ENCODE results near the gene NPAS1. TPM values are rescaled to one million over a fixed set of nuclear protein-coding genes. Genes with fewer than 3 reads are reported as not detected.

NPAS1 gene
- total RNA-seq, 2 experiments from 2014 or later, result 3.4 to 8.4 TPM

DNA sequence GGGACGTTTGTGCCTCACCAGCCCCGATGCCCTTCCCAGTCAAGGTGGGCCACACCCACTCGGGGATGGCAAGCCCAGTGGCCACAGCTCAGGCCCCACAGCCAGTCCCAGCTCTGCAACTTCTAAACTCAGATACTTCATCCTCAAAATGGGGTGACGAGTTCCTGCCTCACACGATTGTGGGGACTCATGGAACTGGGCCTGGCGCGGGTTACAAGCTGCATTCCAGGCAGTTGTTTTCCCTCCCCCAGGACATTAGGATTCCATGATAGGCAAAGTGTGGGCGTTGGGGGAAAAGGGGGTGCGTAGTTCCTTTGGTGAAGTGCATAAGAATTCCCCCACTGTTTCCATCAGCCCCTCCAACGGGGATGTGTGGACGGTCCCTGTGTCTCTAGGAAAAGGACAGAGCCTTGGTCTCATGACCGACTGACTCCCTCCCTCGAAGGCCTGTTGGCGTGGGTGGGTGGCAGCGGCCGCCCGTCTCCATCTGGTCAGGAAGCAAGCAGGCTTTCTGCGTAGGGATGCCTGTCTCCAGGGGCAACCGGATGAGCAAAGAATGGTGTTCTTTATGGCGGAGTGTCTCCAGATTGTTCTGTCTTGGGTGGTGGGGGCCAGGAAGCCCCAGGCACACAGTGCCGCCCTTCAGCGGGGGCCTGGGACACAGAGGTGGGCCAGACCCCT, 21.1 kb upstream of the NPAS1 start:
- Histone ChIP-seq H3K79me2 (ENCODE audit: insufficient read depth, low read depth, low read length) (no peaks in the 10 kb centered on the region), H2AFZ (ENCODE audit: low read length) (no peak overlapping the region), H3K9me2 (ENCODE audit: insufficient read depth, low read length) (no peaks in the 10 kb centered on the region), H3K4me1 (ENCODE audit: insufficient read depth, low read length, poor library complexity, severe bottlenecking) (no peaks in the 10 kb centered on the region), H3K9me3 (ENCODE audit: low read length) (no peaks in the 10 kb centered on the region), H3K4me3 (ENCODE audit: low read depth, low read length, poor library complexity, severe bottlenecking) (no peak overlapping the region), H4K20me1 (ENCODE audit: insufficient read depth, low read length) (no peaks in the 10 kb centered on the region), H3K27ac (ENCODE audit: low read depth, low read length, poor library complexity, severe bottlenecking) (no peak overlapping the region), H3K36me3 (ENCODE audit: insufficient read depth, low read length) (peaks cover 49% of the 10 kb centered on the region), H3K4me2 (ENCODE audit: low read length) (no peak overlapping the region)
- no peak for TF ChIP-seq EZH2phosphoT487 (IDR thresholded peaks at IDR 0.05; ENCODE audit: borderline replicate concordance, low read depth, low read length)
- TF ChIP-seq, protein P1, sequence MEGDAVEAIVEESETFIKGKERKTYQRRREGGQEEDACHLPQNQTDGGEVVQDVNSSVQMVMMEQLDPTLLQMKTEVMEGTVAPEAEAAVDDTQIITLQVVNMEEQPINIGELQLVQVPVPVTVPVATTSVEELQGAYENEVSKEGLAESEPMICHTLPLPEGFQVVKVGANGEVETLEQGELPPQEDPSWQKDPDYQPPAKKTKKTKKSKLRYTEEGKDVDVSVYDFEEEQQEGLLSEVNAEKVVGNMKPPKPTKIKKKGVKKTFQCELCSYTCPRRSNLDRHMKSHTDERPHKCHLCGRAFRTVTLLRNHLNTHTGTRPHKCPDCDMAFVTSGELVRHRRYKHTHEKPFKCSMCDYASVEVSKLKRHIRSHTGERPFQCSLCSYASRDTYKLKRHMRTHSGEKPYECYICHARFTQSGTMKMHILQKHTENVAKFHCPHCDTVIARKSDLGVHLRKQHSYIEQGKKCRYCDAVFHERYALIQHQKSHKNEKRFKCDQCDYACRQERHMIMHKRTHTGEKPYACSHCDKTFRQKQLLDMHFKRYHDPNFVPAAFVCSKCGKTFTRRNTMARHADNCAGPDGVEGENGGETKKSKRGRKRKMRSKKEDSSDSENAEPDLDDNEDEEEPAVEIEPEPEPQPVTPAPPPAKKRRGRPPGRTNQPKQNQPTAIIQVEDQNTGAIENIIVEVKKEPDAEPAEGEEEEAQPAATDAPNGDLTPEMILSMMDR (conservative IDR thresholded peaks at IDR 0.05; ENCODE audit: low read length), result no peak
- POLR2A ChIA-PET, result no interaction called here
- CTCF ChIA-PET (ENCODE audit: unreplicated experiment), result no interaction called here
- intact Hi-C loops (cut with micrococcal nuclease; ENCODE audit: unreplicated experiment), result no loop called here
- no TSS peak for BruUV-seq (replicated peaks)
- no peak for DNase-seq (ENCODE audit: low spot score)

DNA sequence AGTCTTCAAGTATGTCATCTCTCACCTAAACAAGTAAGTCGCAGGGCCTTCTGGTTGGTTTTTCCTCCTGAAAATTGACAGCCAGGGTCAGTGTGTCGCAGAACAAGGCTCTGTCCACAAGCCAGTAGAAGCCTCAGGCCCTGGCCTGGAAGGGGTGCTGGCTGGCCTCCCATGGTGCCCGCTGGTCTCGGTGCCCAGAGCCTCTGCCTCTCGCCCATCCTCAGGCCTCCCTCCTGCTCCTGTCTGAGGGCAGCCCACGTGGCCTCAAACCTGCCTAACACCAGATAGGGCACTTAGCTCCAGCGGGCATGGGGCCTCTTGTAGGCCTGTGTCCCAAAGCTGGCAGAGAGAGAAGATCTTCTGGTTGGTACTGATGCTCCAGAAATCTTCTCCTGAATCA, 20.3 kb upstream of the NPAS1 start:
- ChIA-PET POLR2A (no interaction called here), CTCF (ENCODE audit: unreplicated experiment) (no interaction called here)
- Histone ChIP-seq H3K4me2 (ENCODE audit: low read length) (no peak overlapping the region), H3K36me3 (ENCODE audit: insufficient read depth, low read length) (peaks cover 42% of the 10 kb centered on the region), H2AFZ (ENCODE audit: low read length) (no peak overlapping the region), H3K4me1 (ENCODE audit: insufficient read depth, low read length, poor library complexity, severe bottlenecking) (no peaks in the 10 kb centered on the region), H3K4me3 (ENCODE audit: low read depth, low read length, poor library complexity, severe bottlenecking) (no peak overlapping the region), H3K9me2 (ENCODE audit: insufficient read depth, low read length) (no peaks in the 10 kb centered on the region), H4K20me1 (ENCODE audit: insufficient read depth, low read length) (no peaks in the 10 kb centered on the region), H3K27ac (ENCODE audit: low read depth, low read length, poor library complexity, severe bottlenecking) (no peak overlapping the region), H3K9me3 (ENCODE audit: low read length) (no peaks in the 10 kb centered on the region), H3K79me2 (ENCODE audit: insufficient read depth, low read depth, low read length) (no peaks in the 10 kb centered on the region)
- BruUV-seq (replicated peaks), result no TSS peak
- intact Hi-C loops (cut with micrococcal nuclease; ENCODE audit: unreplicated experiment), result no loop called here
- no peak for TF ChIP-seq EZH2phosphoT487 (IDR thresholded peaks at IDR 0.05; ENCODE audit: borderline replicate concordance, low read depth, low read length)
- TF ChIP-seq, protein P1 (conservative IDR thresholded peaks at IDR 0.05; ENCODE audit: low read length), result no peak
- DNase-seq (ENCODE audit: low spot score), result no peak

DNA sequence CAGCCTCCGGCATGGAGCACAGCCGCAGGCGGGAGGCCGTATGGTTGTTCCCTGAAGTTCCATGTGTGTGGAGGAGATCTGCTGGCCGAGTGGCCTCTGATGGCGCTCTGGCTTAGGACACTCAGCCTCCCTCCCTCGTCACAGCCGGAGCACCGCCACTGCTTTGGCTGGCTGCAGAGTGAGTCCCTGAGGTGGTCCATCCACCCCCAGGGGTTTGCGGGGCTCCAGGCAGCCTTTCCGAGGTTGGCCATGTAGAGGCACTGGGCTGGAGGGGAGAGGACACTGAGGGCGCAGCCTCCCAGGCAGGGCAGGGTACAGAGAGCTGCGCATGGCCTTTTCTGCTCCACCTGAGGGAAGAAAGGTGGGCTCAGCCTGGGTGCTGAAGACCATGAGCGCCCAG, 19.8 kb upstream of the NPAS1 start:
- Histone ChIP-seq H3K9me3 (ENCODE audit: low read length) (no peaks in the 10 kb centered on the region), H3K79me2 (ENCODE audit: insufficient read depth, low read depth, low read length) (no peaks in the 10 kb centered on the region), H3K36me3 (ENCODE audit: insufficient read depth, low read length) (peaks cover 42% of the 10 kb centered on the region), H4K20me1 (ENCODE audit: insufficient read depth, low read length) (no peaks in the 10 kb centered on the region), H3K4me3 (ENCODE audit: low read depth, low read length, poor library complexity, severe bottlenecking) (no peak overlapping the region), H3K9me2 (ENCODE audit: insufficient read depth, low read length) (no peaks in the 10 kb centered on the region), H3K4me2 (ENCODE audit: low read length) (no peak overlapping the region), H3K4me1 (ENCODE audit: insufficient read depth, low read length, poor library complexity, severe bottlenecking) (no peaks in the 10 kb centered on the region), H3K27ac (ENCODE audit: low read depth, low read length, poor library complexity, severe bottlenecking) (no peak overlapping the region), H2AFZ (ENCODE audit: low read length) (no peak overlapping the region)
- CTCF ChIA-PET (ENCODE audit: unreplicated experiment), result no interaction called here
- TF ChIP-seq, protein P1 (conservative IDR thresholded peaks at IDR 0.05; ENCODE audit: low read length), result no peak
- no peak for TF ChIP-seq EZH2phosphoT487 (IDR thresholded peaks at IDR 0.05; ENCODE audit: borderline replicate concordance, low read depth, low read length)
- DNase-seq (ENCODE audit: low spot score), result no peak
- POLR2A ChIA-PET, result no interaction called here
- BruUV-seq (replicated peaks), result no TSS peak
- intact Hi-C loops (cut with micrococcal nuclease; ENCODE audit: unreplicated experiment), result no loop called here

Data from OCI-LY7 (cell line).